Endothelial cell of umbilical vein (primary cell): Measurements from ENCODE around the gene COMP. TPM values are rescaled to one million over a fixed set of nuclear protein-coding genes. Genes with fewer than 3 reads are reported as not detected.

Source experiments
- BruUV-seq: library from RNA; stranded (reverse); fragments of 400-500 nt; replicated peaks from 2 replicates; lab custom pipeline; 2021; lab: Mats Ljungman, UMichigan
- CTCF ChIA-PET: fragments of 300-600, 350-600 bp; sonication (Branson Sonifier 250); formaldehyde crosslinking; loops from one replicate; lab custom pipeline; 2021; ENCODE audit warnings: antibody characterized with exemption, inconsistent platforms; lab: Charles Lee
- POLR2A ChIA-PET: fragments of 300-600, 350-600 bp; sonication (Branson Sonifier 250); formaldehyde crosslinking; loops from one replicate; lab custom pipeline; 2021; ENCODE audit warnings: antibody characterized with exemption, inconsistent platforms; lab: Charles Lee
- DNase-seq: peaks from one replicate; pipeline ENCODE4 v3.0.0-alpha.2; 2011; ENCODE audit warnings: low read depth, low spot score
- FAIRE-seq: peaks from 2 replicates; lab custom pipeline; 2011; peaks lifted over from hg19 to GRCh38; lab: Jason Lieb, UNC
- H2AFZ ChIP-seq: 2 replicates; pipeline ENCODE4 v1.6.0; 2012; ENCODE audit warnings: low read depth, low read length, control low read depth, inconsistent platforms
- H3K27ac ChIP-seq: 2 replicates; pipeline ENCODE4 v1.5.1; 2011; ENCODE audit warnings: low read depth, mild to moderate bottlenecking, control low read depth, low read length, moderate library complexity; ENCODE audit not compliant: insufficient read depth
- H3K27me3 ChIP-seq, 2 experiments: 2 replicates each; pipeline versions ENCODE4 v1.6.0 to v1.6.1; 2011; ENCODE audit warnings: low read length in 2 of 2, mixed read lengths in 1 of 2; ENCODE audit not compliant: control insufficient read depth in 2 of 2, insufficient read depth in 2 of 2
- H3K36me3 ChIP-seq, 2 experiments: 2 replicates in 1 of 2; 3 replicates in 1 of 2; pipeline ENCODE4 v1.5.1; 2011; ENCODE audit warnings: low read length in 2 of 2, mild to moderate bottlenecking in 1 of 2, moderate library complexity in 1 of 2; ENCODE audit not compliant: control insufficient read depth in 2 of 2, insufficient read depth in 2 of 2; ENCODE audit errors: extremely low read depth in 1 of 2
- H3K4me1 ChIP-seq: 3 replicates; pipeline ENCODE4 v1.5.1; 2011; ENCODE audit warnings: mild to moderate bottlenecking, low read length; ENCODE audit not compliant: control insufficient read depth, insufficient read depth; ENCODE audit errors: extremely low read depth
- H3K4me2 ChIP-seq: 2 replicates; pipeline ENCODE4 v1.6.1; 2011; ENCODE audit warnings: low read length, control low read depth, mixed read lengths; ENCODE audit not compliant: insufficient read depth
- H3K4me3 ChIP-seq, 3 experiments: fragments of 200-600 bp in 1 of 3; sonication (generic), shearing (Covaris generic) in 1 of 3; replicated peaks in 1 of 3; 2 replicates each; pipeline ENCODE4 v1.5.1; 2011 to 2016; ENCODE audit warnings: control low read depth in 3 of 3, low read length in 3 of 3, mild to moderate bottlenecking in 2 of 3, inconsistent platforms in 1 of 3, low read depth in 1 of 3, moderate library complexity in 1 of 3; ENCODE audit not compliant: insufficient read depth in 1 of 3
- H3K79me2 ChIP-seq: 2 replicates; pipeline ENCODE4 v1.6.0; 2012; ENCODE audit warnings: low read length, inconsistent platforms; ENCODE audit not compliant: control insufficient read depth, insufficient read depth
- H3K9ac ChIP-seq: replicated peaks from 2 replicates; pipeline ENCODE3; 2011; ENCODE audit warnings: low read length, control low read depth; ENCODE audit not compliant: insufficient read depth; ENCODE audit errors: extremely low read depth
- H3K9me1 ChIP-seq: replicated peaks from 3 replicates; pipeline ENCODE4 v1.6.0; 2011; ENCODE audit warnings: mild to moderate bottlenecking, low read length; ENCODE audit not compliant: control insufficient read depth, insufficient read depth; ENCODE audit errors: extremely low read depth
- H3K9me3 ChIP-seq: replicated peaks from 2 replicates; pipeline ENCODE4 v1.5.1; 2012; ENCODE audit warnings: low read length, inconsistent platforms; ENCODE audit not compliant: control insufficient read depth, insufficient read depth
- H4K20me1 ChIP-seq: replicated peaks from 2 replicates; pipeline ENCODE3; 2011; ENCODE audit warnings: mild to moderate bottlenecking, low read length; ENCODE audit not compliant: control insufficient read depth, insufficient read depth; ENCODE audit errors: extremely low read depth
- EZH2 ChIP-seq: IDR thresholded peaks from 2 replicates; pipeline ENCODE4 v1.6.1; 2012; ENCODE audit warnings: borderline replicate concordance, low read depth, mild to moderate bottlenecking, moderate library complexity, low read length, inconsistent platforms; ENCODE audit not compliant: severe bottlenecking
- FOS ChIP-seq: IDR thresholded peaks from 2 replicates; pipeline ENCODE4 v1.6.1; 2011; ENCODE audit warnings: mild to moderate bottlenecking, low read length, moderate library complexity, borderline replicate concordance; ENCODE audit not compliant: insufficient read depth
- GATA2 ChIP-seq: IDR thresholded peaks from 2 replicates; pipeline ENCODE4 v1.7.0; 2011; ENCODE audit warnings: low read depth, mild to moderate bottlenecking, moderate library complexity, mixed read lengths, low read length; ENCODE audit not compliant: insufficient read length, insufficient read depth
- JUN ChIP-seq: IDR thresholded peaks from 2 replicates; pipeline ENCODE4 v1.6.1; 2011; ENCODE audit warnings: borderline replicate concordance, low read depth; ENCODE audit not compliant: insufficient read length, insufficient read depth
- MYC ChIP-seq: IDR thresholded peaks from one replicate; pipeline ENCODE4 v1.6.1; 2011; ENCODE audit warnings: mild to moderate bottlenecking, low read depth, low read length
- POLR2A ChIP-seq: IDR thresholded peaks from 2 replicates; pipeline ENCODE4 v1.6.1; 2012; ENCODE audit warnings: low read depth, mild to moderate bottlenecking, control low read depth, low read length
- POLR2AphosphoS5 ChIP-seq: IDR thresholded peaks from 2 replicates; pipeline ENCODE4 v1.6.1; 2012; ENCODE audit warnings: low read depth, mild to moderate bottlenecking, control low read depth, low read length, moderate library complexity; ENCODE audit not compliant: insufficient read depth
- dilution Hi-C: fragments of 300-500 bp; cut with MboI; formaldehyde crosslinking; loops from one replicate; pipeline ENCODE4 v1.15.0; 2019; ENCODE audit warnings: low sequenced_read_pairs; ENCODE audit not compliant: extremely low pct_ligation_motif_present
- intact Hi-C: fragments of 100-400 bp; cut with micrococcal nuclease; formaldehyde crosslinking; loops from one replicate; pipeline ENCODE4 v1.10.0; 2022
- polyA plus RNA-seq, 4 experiments: library from polyadenylated mRNA; depleted of rRNA in 3 of 4; stranded (reverse) in 3 of 4; unstranded in 1 of 4; fragments of >200 nt; gene quantifications; 2 replicates each; pipeline versions ENCODE4 v1.2.1 to v1.2.3, GENCODE V29; 2011 to 2012; ENCODE audit warnings: missing spikeins in 1 of 4
- total RNA-seq: library from RNA; stranded (reverse); gene quantifications from 2 replicates; pipeline ENCODE4 v1.2.3, GENCODE V29; 2021
- TF ChIP-seq, protein P1 (sequence below), 2 donors: IDR thresholded peaks; 1 replicate in 1 of 2; 2 replicates in 1 of 2; pipeline ENCODE4 v1.5.1; 2011; ENCODE audit warnings: low read length in 2 of 2, mild to moderate bottlenecking in 2 of 2, moderate library complexity in 2 of 2, control low read depth in 1 of 2, inconsistent platforms in 1 of 2, low read depth in 1 of 2; ENCODE audit not compliant: insufficient read depth in 1 of 2; ENCODE audit errors: extremely low read depth in 1 of 2
- TF ChIP-seq, protein P2 (sequence below): IDR thresholded peaks from 2 replicates; pipeline ENCODE4 v1.6.1; 2011; ENCODE audit not compliant: insufficient read depth, insufficient read length

Gene COMP
- total and polyA plus RNA-seq, 2 donors (not counting 3 experiments of a cell fraction or from before 2014, with no cell fraction given) = not detected

DNA sequence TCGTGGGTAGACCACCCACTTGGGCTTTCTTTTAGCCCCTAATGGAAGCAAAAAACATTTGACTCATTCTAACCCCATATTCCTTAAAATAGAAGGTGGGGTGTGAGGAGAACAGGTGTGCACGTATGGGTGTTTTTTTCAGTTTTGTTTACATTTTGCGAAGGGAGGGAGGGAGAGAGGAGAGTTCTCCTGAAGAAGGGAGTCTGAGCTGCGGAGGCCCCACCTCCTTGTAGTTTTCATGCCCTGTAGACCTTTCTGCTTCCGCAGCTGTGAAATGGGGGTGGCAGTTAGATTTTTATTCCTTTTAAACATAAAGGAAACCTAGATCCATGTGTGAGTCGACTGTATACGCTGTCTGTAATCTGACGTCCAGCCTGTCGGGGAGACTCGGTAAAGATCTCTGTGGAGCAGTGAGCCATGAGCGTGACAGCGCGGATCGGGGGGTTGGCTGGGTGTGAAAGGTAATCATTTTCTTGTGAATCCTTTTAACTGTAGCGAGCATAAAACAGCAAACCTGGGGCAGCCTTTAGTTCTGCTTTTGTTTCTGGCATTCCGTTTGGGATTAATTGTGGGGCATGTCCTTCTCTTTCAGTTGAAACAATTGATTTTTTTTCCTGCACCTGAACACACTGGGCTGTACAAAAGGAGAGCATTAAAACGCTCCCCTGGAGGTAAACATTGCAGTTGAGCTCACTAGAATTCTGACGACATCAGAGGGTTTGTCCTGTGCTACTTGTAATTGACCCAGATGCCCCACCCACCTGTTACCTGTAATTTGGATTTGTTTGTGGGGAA, 42.9 kb upstream of the COMP start:
- H3K4me3 ChIP-seq = peak overlapping the region; percentile 60 to 92 (median 86)
- no peaks in the 10 kb centered on the region for H3K27me3 ChIP-seq
- no peaks in the 10 kb centered on the region for H3K9me3 ChIP-seq
- H3K4me1 ChIP-seq = peaks cover 26% of the 10 kb centered on the region
- ChIA-PET CTCF (interaction anchor here (1.3 to 5.3 kb wide), 2 partner anchors 15 to 53 kb away, joined by 3 to 79 read pairs; no protein-coding TSS in a partner anchor), POLR2A (no interaction called here)
- H3K9ac ChIP-seq = peak overlapping the region; percentile 16
- DNase-seq (peak; percentile 19), FAIRE-seq (peak; percentile 53)
- peaks cover 9% of the 10 kb centered on the region for H4K20me1 ChIP-seq
- peaks cover 0 to 4% of the 10 kb centered on the region in 2 experiments for H3K36me3 ChIP-seq
- H3K9me1 ChIP-seq = no peaks in the 10 kb centered on the region
- H2AFZ ChIP-seq = no peak overlapping the region
- intact Hi-C loops (no loop called here), dilution Hi-C loops (no loop called here)
- TF ChIP-seq GATA2 (no peak), EZH2 (no peak), POLR2A (no peak), MYC (no peak), FOS (no peak), JUN (no peak), POLR2AphosphoS5 (no peak)
- TF ChIP-seq, protein P1, sequence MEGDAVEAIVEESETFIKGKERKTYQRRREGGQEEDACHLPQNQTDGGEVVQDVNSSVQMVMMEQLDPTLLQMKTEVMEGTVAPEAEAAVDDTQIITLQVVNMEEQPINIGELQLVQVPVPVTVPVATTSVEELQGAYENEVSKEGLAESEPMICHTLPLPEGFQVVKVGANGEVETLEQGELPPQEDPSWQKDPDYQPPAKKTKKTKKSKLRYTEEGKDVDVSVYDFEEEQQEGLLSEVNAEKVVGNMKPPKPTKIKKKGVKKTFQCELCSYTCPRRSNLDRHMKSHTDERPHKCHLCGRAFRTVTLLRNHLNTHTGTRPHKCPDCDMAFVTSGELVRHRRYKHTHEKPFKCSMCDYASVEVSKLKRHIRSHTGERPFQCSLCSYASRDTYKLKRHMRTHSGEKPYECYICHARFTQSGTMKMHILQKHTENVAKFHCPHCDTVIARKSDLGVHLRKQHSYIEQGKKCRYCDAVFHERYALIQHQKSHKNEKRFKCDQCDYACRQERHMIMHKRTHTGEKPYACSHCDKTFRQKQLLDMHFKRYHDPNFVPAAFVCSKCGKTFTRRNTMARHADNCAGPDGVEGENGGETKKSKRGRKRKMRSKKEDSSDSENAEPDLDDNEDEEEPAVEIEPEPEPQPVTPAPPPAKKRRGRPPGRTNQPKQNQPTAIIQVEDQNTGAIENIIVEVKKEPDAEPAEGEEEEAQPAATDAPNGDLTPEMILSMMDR (IDR thresholded peaks at IDR 0.05; ENCODE audit: extremely low read depth in 1 of 2, insufficient read depth in 1 of 2, low read depth in 1 of 2, low read length in 2 of 2) = no peak
- TF ChIP-seq, protein P2, sequence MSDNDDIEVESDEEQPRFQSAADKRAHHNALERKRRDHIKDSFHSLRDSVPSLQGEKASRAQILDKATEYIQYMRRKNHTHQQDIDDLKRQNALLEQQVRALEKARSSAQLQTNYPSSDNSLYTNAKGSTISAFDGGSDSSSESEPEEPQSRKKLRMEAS = no peak
- H3K4me2 ChIP-seq = peak overlapping the region; percentile 96
- BruUV-seq = no TSS peak
- peaks cover 72% of the 10 kb centered on the region for H3K79me2 ChIP-seq
- no peak overlapping the region for H3K27ac ChIP-seq
